HEK293 (cell line): Measurements from ENCODE around the gene OR10R2.

Source experiments
- ZNF184 ChIP-seq: fragments of 450-650 bp; IDR thresholded peaks from 2 replicates; pipeline ENCODE4 v1.5.1; 2018; ENCODE audit warnings: missing biosample characterization, mild to moderate bottlenecking, missing genetic modification characterization
- TF ChIP-seq, protein P1 (sequence below): fragments of 450-650 bp; formaldehyde crosslinking; IDR thresholded peaks from 2 replicates; pipeline ENCODE4 v1.5.1; 2016; ENCODE audit warnings: missing biosample characterization, missing genetic modification characterization
- TF ChIP-seq, protein P2 (sequence below): fragments of 450-650 bp; formaldehyde crosslinking; optimal IDR thresholded peaks from 2 replicates; pipeline ENCODE3; 2016; ENCODE audit warnings: missing biosample characterization, mild to moderate bottlenecking, missing genetic modification characterization

DNA sequence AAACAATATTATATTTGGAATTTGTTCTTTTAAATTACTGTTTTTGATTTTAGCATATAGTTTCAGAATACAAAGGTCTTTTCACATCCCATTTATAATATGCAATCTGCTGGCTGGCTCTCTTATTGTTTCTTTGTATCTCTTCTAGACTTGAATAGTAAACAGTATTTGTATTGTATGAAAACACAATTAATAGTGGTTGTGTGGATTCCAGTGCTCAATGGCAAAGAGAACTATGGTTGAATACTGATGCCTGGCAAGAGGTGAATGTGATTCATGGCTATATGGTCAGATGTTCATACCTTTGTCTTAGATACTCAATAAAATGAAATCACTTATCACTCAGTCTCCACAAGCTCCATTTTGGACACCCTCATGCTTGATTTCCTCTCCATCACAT is 44.9 kb downstream of the OR10R2 start:
- TF ChIP-seq, protein P1, sequence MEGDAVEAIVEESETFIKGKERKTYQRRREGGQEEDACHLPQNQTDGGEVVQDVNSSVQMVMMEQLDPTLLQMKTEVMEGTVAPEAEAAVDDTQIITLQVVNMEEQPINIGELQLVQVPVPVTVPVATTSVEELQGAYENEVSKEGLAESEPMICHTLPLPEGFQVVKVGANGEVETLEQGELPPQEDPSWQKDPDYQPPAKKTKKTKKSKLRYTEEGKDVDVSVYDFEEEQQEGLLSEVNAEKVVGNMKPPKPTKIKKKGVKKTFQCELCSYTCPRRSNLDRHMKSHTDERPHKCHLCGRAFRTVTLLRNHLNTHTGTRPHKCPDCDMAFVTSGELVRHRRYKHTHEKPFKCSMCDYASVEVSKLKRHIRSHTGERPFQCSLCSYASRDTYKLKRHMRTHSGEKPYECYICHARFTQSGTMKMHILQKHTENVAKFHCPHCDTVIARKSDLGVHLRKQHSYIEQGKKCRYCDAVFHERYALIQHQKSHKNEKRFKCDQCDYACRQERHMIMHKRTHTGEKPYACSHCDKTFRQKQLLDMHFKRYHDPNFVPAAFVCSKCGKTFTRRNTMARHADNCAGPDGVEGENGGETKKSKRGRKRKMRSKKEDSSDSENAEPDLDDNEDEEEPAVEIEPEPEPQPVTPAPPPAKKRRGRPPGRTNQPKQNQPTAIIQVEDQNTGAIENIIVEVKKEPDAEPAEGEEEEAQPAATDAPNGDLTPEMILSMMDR = no peak
- TF ChIP-seq ZNF184 (tag by site-specific recombination) = no peak
- TF ChIP-seq, protein P2, sequence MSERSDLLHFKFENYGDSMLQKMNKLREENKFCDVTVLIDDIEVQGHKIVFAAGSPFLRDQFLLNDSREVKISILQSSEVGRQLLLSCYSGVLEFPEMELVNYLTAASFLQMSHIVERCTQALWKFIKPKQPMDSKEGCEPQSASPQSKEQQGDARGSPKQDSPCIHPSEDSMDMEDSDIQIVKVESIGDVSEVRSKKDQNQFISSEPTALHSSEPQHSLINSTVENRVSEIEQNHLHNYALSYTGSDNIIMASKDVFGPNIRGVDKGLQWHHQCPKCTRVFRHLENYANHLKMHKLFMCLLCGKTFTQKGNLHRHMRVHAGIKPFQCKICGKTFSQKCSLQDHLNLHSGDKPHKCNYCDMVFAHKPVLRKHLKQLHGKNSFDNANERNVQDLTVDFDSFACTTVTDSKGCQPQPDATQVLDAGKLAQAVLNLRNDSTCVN (tag by site-specific recombination) = no peak
